A673 (cell line): Measurements from ENCODE around the gene MAGEB3.

ENCODE experiments used
- EZH2 ChIP-seq: fragments of 200-600 bp; sonication (generic); IDR thresholded peaks from 2 replicates; pipeline ENCODE4 v1.6.1; 2017; ENCODE audit warnings: borderline replicate concordance, low read depth, mild to moderate bottlenecking, mixed read lengths, antibody characterized with exemption, low read length; ENCODE audit not compliant: poor library complexity, severe bottlenecking
- TF ChIP-seq, protein P1 (sequence below): fragments of 300-800, 200-600 bp; sonication (generic); conservative IDR thresholded peaks from 2 replicates; pipeline ENCODE4 v1.5.1; 2017; ENCODE audit warnings: low read depth, mild to moderate bottlenecking, antibody characterized with exemption, low read length, moderate library complexity, mixed read lengths

DNA sequence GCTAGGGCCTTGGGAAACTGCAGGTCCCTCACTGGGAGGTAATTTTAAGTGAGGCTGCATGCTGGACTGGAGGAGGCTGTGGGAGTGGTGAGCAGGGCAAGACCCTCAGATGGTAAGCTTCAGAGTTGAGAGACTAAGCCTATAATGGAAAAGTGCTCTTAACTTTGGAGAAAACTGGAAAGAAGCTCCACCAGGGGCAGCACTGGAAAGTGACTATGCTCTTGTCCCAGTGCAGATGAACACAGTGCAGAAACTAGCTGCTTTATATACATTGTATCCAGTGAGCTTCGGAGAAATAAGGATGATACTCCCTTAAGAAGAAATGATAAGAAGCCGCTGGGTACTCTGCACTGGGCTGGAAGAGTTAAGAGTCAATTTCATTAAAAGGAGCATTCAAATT is 18.3 kb upstream of the MAGEB3 start:
- TF ChIP-seq, protein P1, sequence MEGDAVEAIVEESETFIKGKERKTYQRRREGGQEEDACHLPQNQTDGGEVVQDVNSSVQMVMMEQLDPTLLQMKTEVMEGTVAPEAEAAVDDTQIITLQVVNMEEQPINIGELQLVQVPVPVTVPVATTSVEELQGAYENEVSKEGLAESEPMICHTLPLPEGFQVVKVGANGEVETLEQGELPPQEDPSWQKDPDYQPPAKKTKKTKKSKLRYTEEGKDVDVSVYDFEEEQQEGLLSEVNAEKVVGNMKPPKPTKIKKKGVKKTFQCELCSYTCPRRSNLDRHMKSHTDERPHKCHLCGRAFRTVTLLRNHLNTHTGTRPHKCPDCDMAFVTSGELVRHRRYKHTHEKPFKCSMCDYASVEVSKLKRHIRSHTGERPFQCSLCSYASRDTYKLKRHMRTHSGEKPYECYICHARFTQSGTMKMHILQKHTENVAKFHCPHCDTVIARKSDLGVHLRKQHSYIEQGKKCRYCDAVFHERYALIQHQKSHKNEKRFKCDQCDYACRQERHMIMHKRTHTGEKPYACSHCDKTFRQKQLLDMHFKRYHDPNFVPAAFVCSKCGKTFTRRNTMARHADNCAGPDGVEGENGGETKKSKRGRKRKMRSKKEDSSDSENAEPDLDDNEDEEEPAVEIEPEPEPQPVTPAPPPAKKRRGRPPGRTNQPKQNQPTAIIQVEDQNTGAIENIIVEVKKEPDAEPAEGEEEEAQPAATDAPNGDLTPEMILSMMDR, result peak; percentile 36
- no peak for TF ChIP-seq EZH2
